ENCODE measurements around the gene SNRPN.
"Not testable (repeated sequence)": the region's sequence is repeated elsewhere in the genome, so short reads cannot be mapped to it uniquely, and the experiment has no call there.

The SNRPN gene

GRCh38 chr15:24924621-24925020 lies 30.2 kb upstream of the SNRPN start:
- DNase-seq (ENCODE audit: low read depth): no peak
- H3K4me3 ChIP-seq (ENCODE audit: control insufficient read depth, low read depth, low read length): no peak overlapping the region
- no peak for TF ChIP-seq CTCF (conservative IDR thresholded peaks at IDR 0.05; ENCODE audit: control insufficient read depth, insufficient read depth, low read depth, low read length)

GRCh38 chr15:24931874-24932732 lies 22.7 kb upstream of the SNRPN start:
- not testable (repeated sequence) for H3K4me3 ChIP-seq (ENCODE audit: control insufficient read depth, low read depth, low read length); DNase-seq (ENCODE audit: low read depth)

GRCh38 chr15:24933716-24934115 lies 21.1 kb upstream of the SNRPN start:
- H3K4me3 ChIP-seq (ENCODE audit: control insufficient read depth, low read depth, low read length): no peak overlapping the region
- no peak for TF ChIP-seq CTCF (conservative IDR thresholded peaks at IDR 0.05; ENCODE audit: control insufficient read depth, insufficient read depth, low read depth, low read length)
- no peak for DNase-seq (ENCODE audit: low read depth)

GRCh38 chr15:24938224-24938623 lies 16.6 kb upstream of the SNRPN start:
- DNase-seq (ENCODE audit: low read depth): not testable (repeated sequence)

GRCh38 chr15:24940236-24940635 lies 14.6 kb upstream of the SNRPN start:
- TF ChIP-seq CTCF (conservative IDR thresholded peaks at IDR 0.05; ENCODE audit: control insufficient read depth, insufficient read depth, low read depth, low read length): no peak
- no peak overlapping the region for H3K4me3 ChIP-seq (ENCODE audit: control insufficient read depth, low read depth, low read length)
- no peak for DNase-seq (ENCODE audit: low read depth)

More at GRCh38 chr15:24938224-24938623, 16.6 kb upstream of the SNRPN start:
- H3K4me3 ChIP-seq (ENCODE audit: control insufficient read depth, low read depth, low read length): not testable (repeated sequence)

GRCh38 chr15:24943361-24943760 lies 11.4 kb upstream of the SNRPN start:
- no peak for TF ChIP-seq CTCF (conservative IDR thresholded peaks at IDR 0.05; ENCODE audit: control insufficient read depth, insufficient read depth, low read depth, low read length)
- DNase-seq (ENCODE audit: low read depth): no peak

GRCh38 chr15:24944954-24945353 lies 9.8 kb upstream of the SNRPN start:
- TF ChIP-seq CTCF (conservative IDR thresholded peaks at IDR 0.05; ENCODE audit: control insufficient read depth, insufficient read depth, low read depth, low read length): no peak
- no peak overlapping the region for H3K4me3 ChIP-seq (ENCODE audit: control insufficient read depth, low read depth, low read length)
- DNase-seq (ENCODE audit: low read depth): no peak

More at GRCh38 chr15:24943361-24943760, 11.4 kb upstream of the SNRPN start:
- H3K4me3 ChIP-seq (ENCODE audit: control insufficient read depth, low read depth, low read length): no peak overlapping the region

GRCh38 chr15:24945711-24946110 lies 9.1 kb upstream of the SNRPN start:
- no peak overlapping the region for H3K4me3 ChIP-seq (ENCODE audit: control insufficient read depth, low read depth, low read length)
- no peak for DNase-seq (ENCODE audit: low read depth)
- no peak for TF ChIP-seq CTCF (conservative IDR thresholded peaks at IDR 0.05; ENCODE audit: control insufficient read depth, insufficient read depth, low read depth, low read length)
